HepG2 (cell line): ENCODE data around the gene GCLC. TPM values are rescaled to one million over a fixed set of nuclear protein-coding genes. Genes with fewer than 3 reads are reported as not detected.

Experiments used
- ATAC-seq: fragments of 200-7000 bp; cut with Tn5 transposase; 3 replicates; pipeline ENCODE4 v1.9.1; 2020; ENCODE audit warnings: mild to moderate bottlenecking, moderate library complexity
- BruUV-seq: library from RNA; stranded (reverse); fragments of 400-500 nt; replicated peaks from 2 replicates; lab custom pipeline; 2021; lab: Mats Ljungman, UMichigan
- CTCF ChIA-PET: fragments of 300-600 bp; formaldehyde crosslinking; extraction: SDS; loops from one replicate; lab custom pipeline; 2021; ENCODE audit warnings: low total read pairs, inconsistent platforms, low intra/inter-chr PET ratio; lab: Yijun Ruan, JAX
- POLR2A ChIA-PET: fragments of 350-600 bp; sonication (Branson Sonifier 250); formaldehyde crosslinking; loops from one replicate; lab custom pipeline; 2020; ENCODE audit warnings: antibody characterized with exemption, inconsistent platforms; lab: Yijun Ruan, JAX
- DNase-seq: peaks from one replicate; pipeline ENCODE4 v3.0.0-alpha.2; 2015; ENCODE audit warnings: low spot score
- FAIRE-seq: peaks from 3 replicates; lab custom pipeline; 2011; peaks lifted over from hg19 to GRCh38; lab: Jason Lieb, UNC
- H2AFZ ChIP-seq: one replicate; pipeline ENCODE4 v1.6.1; 2011; ENCODE audit warnings: low read length, inconsistent platforms
- H3K27ac ChIP-seq: fragments of 300-600 bp; 3 replicates; pipeline ENCODE4 v1.8.0; 2011; ENCODE audit warnings: mixed run types, mild to moderate bottlenecking, mixed read lengths, low read length, inconsistent platforms; ENCODE audit not compliant: insufficient read depth; ENCODE audit errors: extremely low read length
- H3K27me3 ChIP-seq, 2 experiments: fragments of 200-600 bp in 1 of 2; 2 replicates in 1 of 2; 3 replicates in 1 of 2; pipeline versions ENCODE4 v1.6.0 to v1.8.0; 2011; ENCODE audit warnings: low read length in 2 of 2, mild to moderate bottlenecking in 2 of 2, moderate library complexity in 2 of 2, inconsistent platforms in 1 of 2; ENCODE audit not compliant: insufficient read depth in 2 of 2, control insufficient read depth in 1 of 2
- H3K36me3 ChIP-seq, 2 experiments: fragments of 200-600 bp in 1 of 2; replicated peaks in 1 of 2; 2 replicates in 1 of 2; 3 replicates in 1 of 2; pipeline versions ENCODE4 v1.5.1 to v1.8.0; 2011; ENCODE audit warnings: low read length in 2 of 2, inconsistent platforms in 1 of 2; ENCODE audit not compliant: insufficient read depth in 2 of 2, control insufficient read depth in 1 of 2
- H3K4me1 ChIP-seq: 2 replicates; pipeline ENCODE4 v1.5.1; 2012; ENCODE audit warnings: low read length, inconsistent platforms; ENCODE audit not compliant: insufficient read depth
- H3K4me2 ChIP-seq: 2 replicates; pipeline ENCODE4 v1.6.0; 2011; ENCODE audit warnings: low read depth, low read length, inconsistent platforms
- H3K4me3 ChIP-seq, 3 experiments: fragments of 200-600 bp in 1 of 3; sonication (generic), shearing (Covaris generic) in 1 of 3; replicated peaks in 1 of 3; 2 replicates each; pipeline ENCODE4 v1.5.1; 2011 to 2016; ENCODE audit warnings: low read length in 3 of 3, inconsistent platforms in 2 of 3, low read depth in 2 of 3, mild to moderate bottlenecking in 2 of 3, control low read depth in 1 of 3, mixed read lengths in 1 of 3; ENCODE audit not compliant: insufficient read depth in 1 of 3
- H3K79me2 ChIP-seq: one replicate; pipeline ENCODE4 v1.6.1; 2011; ENCODE audit warnings: low read length, inconsistent platforms; ENCODE audit not compliant: insufficient read depth
- H3K9ac ChIP-seq: 2 replicates; pipeline ENCODE4 v1.6.0; 2011; ENCODE audit warnings: mild to moderate bottlenecking, low read depth, low read length, inconsistent platforms; ENCODE audit not compliant: insufficient read depth
- H3K9me3 ChIP-seq: 2 replicates; pipeline ENCODE4 v1.5.1; 2012; ENCODE audit warnings: mild to moderate bottlenecking, low read length
- H4K20me1 ChIP-seq: 2 replicates; pipeline ENCODE4 v1.6.0; 2011; ENCODE audit warnings: inconsistent platforms, mild to moderate bottlenecking, low read length, moderate library complexity; ENCODE audit not compliant: insufficient read depth
- BATF2 ChIP-seq: sonication (generic); formaldehyde crosslinking; IDR thresholded peaks from 2 replicates; pipeline ENCODE4 v1.8.0; 2022; ENCODE audit warnings: mild to moderate bottlenecking, missing genetic modification reagents, moderate library complexity
- CC2D1A ChIP-seq: sonication (generic); formaldehyde crosslinking; IDR thresholded peaks from 2 replicates; pipeline ENCODE4 v1.8.1; 2023; ENCODE audit warnings: mild to moderate bottlenecking, missing genetic modification reagents
- CERS6 ChIP-seq: sonication (generic); formaldehyde crosslinking; IDR thresholded peaks from 2 replicates; pipeline ENCODE4 v1.5.0; 2020; ENCODE audit warnings: missing genetic modification reagents
- GMEB2 ChIP-seq: IDR thresholded peaks from 2 replicates; pipeline ENCODE4 v1.6.1; 2016; ENCODE audit warnings: missing biosample characterization, missing genetic modification reagents, low read depth
- ISX ChIP-seq: sonication (generic); formaldehyde crosslinking; conservative IDR thresholded peaks from 2 replicates; pipeline ENCODE4 v1.5.0; 2020; ENCODE audit warnings: missing genetic modification reagents
- KLF13 ChIP-seq: sonication (generic); formaldehyde crosslinking; IDR thresholded peaks from 2 replicates; pipeline ENCODE4 v1.4.0; 2020; ENCODE audit warnings: mild to moderate bottlenecking, missing genetic modification reagents
- MED13 ChIP-seq: sonication (generic); formaldehyde crosslinking; IDR thresholded peaks from 2 replicates; pipeline ENCODE4 v1.5.0; 2020; ENCODE audit warnings: missing genetic modification reagents
- MXD1 ChIP-seq: sonication (generic); formaldehyde crosslinking; IDR thresholded peaks from 2 replicates; pipeline ENCODE4 v1.4.0; 2020; ENCODE audit warnings: mild to moderate bottlenecking, missing genetic modification reagents
- NFYC ChIP-seq: IDR thresholded peaks from 2 replicates; pipeline ENCODE4 v1.6.1; 2016; ENCODE audit warnings: missing genetic modification reagents, missing compliant biosample characterization
- NR2F2 ChIP-seq: IDR thresholded peaks from 2 replicates; pipeline ENCODE4 v1.6.1; 2012; ENCODE audit warnings: low read depth, inconsistent platforms, borderline replicate concordance
- PHF20 ChIP-seq: sonication (generic); formaldehyde crosslinking; IDR thresholded peaks from 2 replicates; pipeline ENCODE4 v1.5.0; 2020; ENCODE audit warnings: mild to moderate bottlenecking, missing genetic modification reagents
- TEAD2 ChIP-seq: sonication (generic); formaldehyde crosslinking; IDR thresholded peaks from 2 replicates; pipeline ENCODE4 v1.9.0; 2021; ENCODE audit warnings: missing genetic modification reagents
- ZNF501 ChIP-seq: sonication (generic); formaldehyde crosslinking; IDR thresholded peaks from 2 replicates; pipeline ENCODE4 v1.5.1; 2020; ENCODE audit warnings: mild to moderate bottlenecking, moderate library complexity, missing genetic modification reagents
- ZNF563 ChIP-seq: sonication (generic); formaldehyde crosslinking; IDR thresholded peaks from 2 replicates; pipeline ENCODE4 v1.8.0; 2022; ENCODE audit warnings: mild to moderate bottlenecking, moderate library complexity, missing genetic modification reagents
- WGBS: methylation state at CpG from one replicate; pipeline ENCODE4 v1.1.6; 2017; ENCODE audit warnings: low lambda C conversion rate; 5-methylcytosine and 5-hydroxymethylcytosine counted together
- in situ Hi-C: cut with HindIII; loops from 2 replicates; pipeline ENCODE4 v1.10.0; 2017; ENCODE audit warnings: low pct_unique_long_range_greater_than_20kb; ENCODE audit not compliant: extremely low pct_ligation_motif_present
- intact Hi-C: fragments of 100-400 bp; cut with micrococcal nuclease; formaldehyde crosslinking; loops from one replicate; pipeline ENCODE4 v1.10.0; 2022; ENCODE audit not compliant: unreplicated experiment
- polyA plus RNA-seq, 8 experiments: library from polyadenylated mRNA; depleted of rRNA in 3 of 8; stranded (reverse) in 7 of 8; unstranded in 1 of 8; fragments of >200 nt; fragmentation: Illumina TruSeq in 4 of 8; extraction: Trizol in 4 of 8; gene quantifications; 2 replicates each; pipeline versions ENCODE4 v1.2.1 to v1.2.3, GENCODE V29; 2011 to 2016; ENCODE audit warnings: low read depth in 4 of 8, missing spikeins in 1 of 8, mixed read lengths in 1 of 8; ENCODE audit not compliant: insufficient read depth in 1 of 8
- total RNA-seq, 5 experiments: library from RNA; depleted of rRNA; stranded (reverse); fragments of >200 nt; fragmentation: Illumina TruSeq; extraction: Trizol; gene quantifications; 2 replicates each; pipeline ENCODE4 v1.2.3, GENCODE V29; 2016; ENCODE audit warnings: low read depth in 1 of 5
- TF ChIP-seq, protein P1 (sequence below): sonication (generic); formaldehyde crosslinking; IDR thresholded peaks from 2 replicates; pipeline ENCODE4 v1.5.1; 2020; ENCODE audit warnings: mild to moderate bottlenecking, moderate library complexity, missing genetic modification reagents
- TF ChIP-seq, protein P2 (sequence below), 2 experiments: sonication (generic) in 1 of 2; formaldehyde crosslinking in 1 of 2; IDR thresholded peaks; 2 replicates each; pipeline versions ENCODE4 v1.4.0 to v1.6.1; 2018 to 2020; ENCODE audit warnings: missing genetic modification reagents in 2 of 2, borderline replicate concordance in 1 of 2, low read depth in 1 of 2, mild to moderate bottlenecking in 1 of 2, missing biosample characterization in 1 of 2

GCLC gene
- total and polyA plus RNA-seq, 2 of the 13 experiments (the other 11 are each of a cell fraction or from before 2014, with no cell fraction given) = 35.3 to 84.6 TPM

- BruUV-seq = no TSS peak
- no peak for DNase-seq
- H3K9ac ChIP-seq = no peak overlapping the region
- H4K20me1 ChIP-seq = no peaks in the 10 kb centered on the region
- H3K4me2 ChIP-seq = no peak overlapping the region
- no peaks in the 10 kb centered on the region for H3K79me2 ChIP-seq
- intact Hi-C loops (no loop called here), in situ Hi-C loops (no loop called here)
- no peak overlapping the region for H3K4me3 ChIP-seq
- H3K9me3 ChIP-seq = no peaks in the 10 kb centered on the region
- WGBS = 17% methylated on average over 3 of the region's 3 CpGs
- ChIA-PET CTCF (no interaction called here), POLR2A (no interaction called here)
- no peaks in the 10 kb centered on the region for H3K4me1 ChIP-seq
- no peak for TF ChIP-seq KLF13 (CRISPR knock-in tag)
- no peak for TF ChIP-seq NFYC (CRISPR knock-in tag)
- TF ChIP-seq NR2F2 = no peak
- no peak for TF ChIP-seq PHF20 (CRISPR knock-in tag)
- TF ChIP-seq MXD1 = no peak
- no peak for TF ChIP-seq ZNF563 (CRISPR knock-in tag)
- TF ChIP-seq CC2D1A (CRISPR knock-in tag) = no peak
- TF ChIP-seq, protein P1, sequence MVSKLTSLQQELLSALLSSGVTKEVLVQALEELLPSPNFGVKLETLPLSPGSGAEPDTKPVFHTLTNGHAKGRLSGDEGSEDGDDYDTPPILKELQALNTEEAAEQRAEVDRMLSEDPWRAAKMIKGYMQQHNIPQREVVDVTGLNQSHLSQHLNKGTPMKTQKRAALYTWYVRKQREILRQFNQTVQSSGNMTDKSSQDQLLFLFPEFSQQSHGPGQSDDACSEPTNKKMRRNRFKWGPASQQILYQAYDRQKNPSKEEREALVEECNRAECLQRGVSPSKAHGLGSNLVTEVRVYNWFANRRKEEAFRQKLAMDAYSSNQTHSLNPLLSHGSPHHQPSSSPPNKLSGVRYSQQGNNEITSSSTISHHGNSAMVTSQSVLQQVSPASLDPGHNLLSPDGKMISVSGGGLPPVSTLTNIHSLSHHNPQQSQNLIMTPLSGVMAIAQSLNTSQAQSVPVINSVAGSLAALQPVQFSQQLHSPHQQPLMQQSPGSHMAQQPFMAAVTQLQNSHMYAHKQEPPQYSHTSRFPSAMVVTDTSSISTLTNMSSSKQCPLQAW (CRISPR knock-in tag) = no peak
- TF ChIP-seq ISX (CRISPR knock-in tag) = no peak
- TF ChIP-seq BATF2 (CRISPR knock-in tag) = no peak
- TF ChIP-seq MED13 = no peak
- TF ChIP-seq TEAD2 (CRISPR knock-in tag) = no peak
- TF ChIP-seq, protein P2, sequence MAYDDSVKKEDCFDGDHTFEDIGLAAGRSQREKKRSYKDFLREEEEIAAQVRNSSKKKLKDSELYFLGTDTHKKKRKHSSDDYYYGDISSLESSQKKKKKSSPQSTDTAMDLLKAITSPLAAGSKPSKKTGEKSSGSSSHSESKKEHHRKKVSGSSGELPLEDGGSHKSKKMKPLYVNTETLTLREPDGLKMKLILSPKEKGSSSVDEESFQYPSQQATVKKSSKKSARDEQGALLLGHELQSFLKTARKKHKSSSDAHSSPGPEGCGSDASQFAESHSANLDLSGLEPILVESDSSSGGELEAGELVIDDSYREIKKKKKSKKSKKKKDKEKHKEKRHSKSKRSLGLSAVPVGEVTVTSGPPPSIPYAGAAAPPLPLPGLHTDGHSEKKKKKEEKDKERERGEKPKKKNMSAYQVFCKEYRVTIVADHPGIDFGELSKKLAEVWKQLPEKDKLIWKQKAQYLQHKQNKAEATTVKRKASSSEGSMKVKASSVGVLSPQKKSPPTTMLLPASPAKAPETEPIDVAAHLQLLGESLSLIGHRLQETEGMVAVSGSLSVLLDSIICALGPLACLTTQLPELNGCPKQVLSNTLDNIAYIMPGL (CRISPR knock-in tag; IDR thresholded peaks at IDR 0.05; ENCODE audit: borderline replicate concordance in 1 of 2, low read depth in 1 of 2) = no peak
- no peak for TF ChIP-seq ZNF501
- no peak for TF ChIP-seq GMEB2
- no peak for TF ChIP-seq CERS6 (CRISPR knock-in tag)
- peaks cover 0 to 8% of the 10 kb centered on the region in 2 experiments; a peak in 3 of 5 replicates for H3K27me3 ChIP-seq
- no peak for FAIRE-seq
- H2AFZ ChIP-seq = no peak overlapping the region
- no peaks in the 10 kb centered on the region for H3K36me3 ChIP-seq
- no peak overlapping the region for H3K27ac ChIP-seq
- no peak for ATAC-seq
Observed at GRCh38 chr6:53458105-53458866, 86.6 kb downstream of the GCLC start.
